Liver (tissue), 9 donors: ENCODE measurements around the gene SNIP1. TPM values are rescaled to one million over a fixed set of nuclear protein-coding genes. Genes with fewer than 3 reads are reported as not detected.

Experiments
- DNase-seq: peaks from one replicate; pipeline ENCODE4 v3.0.0-alpha.2; 2017; ENCODE audit warnings: low spot score
- H3K27ac ChIP-seq, 2 donors: one replicate each; pipeline ENCODE4 v1.7.0; 2013; ENCODE audit warnings: inconsistent platforms in 2 of 2, low read length in 2 of 2, control low read depth in 1 of 2, low read depth in 1 of 2, mild to moderate bottlenecking in 1 of 2
- H3K27me3 ChIP-seq, 4 donors: one replicate each; pipeline versions ENCODE4 v1.6.1 to v1.7.0; 2013; ENCODE audit warnings: low read length in 3 of 4, inconsistent platforms in 1 of 4, mild to moderate bottlenecking in 1 of 4, moderate library complexity in 1 of 4; ENCODE audit not compliant: control insufficient read depth in 4 of 4, insufficient read depth in 4 of 4
- H3K36me3 ChIP-seq, 4 donors: one replicate each; pipeline versions ENCODE4 v1.6.1 to v1.7.0; 2013; ENCODE audit warnings: low read length in 3 of 4, mild to moderate bottlenecking in 3 of 4, low read depth in 1 of 4, moderate library complexity in 1 of 4; ENCODE audit not compliant: control insufficient read depth in 4 of 4, insufficient read depth in 3 of 4
- H3K4me1 ChIP-seq, 4 donors: one replicate each; pipeline versions ENCODE4 v1.6.1 to v1.7.0; 2013; ENCODE audit warnings: low read length in 3 of 4, mild to moderate bottlenecking in 3 of 4, moderate library complexity in 1 of 4; ENCODE audit not compliant: control insufficient read depth in 4 of 4, insufficient read depth in 4 of 4
- H3K4me3 ChIP-seq, 3 donors: one replicate each; pipeline versions ENCODE4 v1.6.1 to v1.7.0; 2013; ENCODE audit warnings: low read length in 3 of 3, control low read depth in 1 of 3, low read depth in 1 of 3, mild to moderate bottlenecking in 1 of 3
- H3K9ac ChIP-seq, 2 donors: one replicate each; pipeline ENCODE4 v1.7.0; 2013; ENCODE audit warnings: low read length in 2 of 2, mild to moderate bottlenecking in 2 of 2, moderate library complexity in 2 of 2, control low read depth in 1 of 2, low read depth in 1 of 2
- H3K9me3 ChIP-seq, 4 donors: one replicate each; pipeline versions ENCODE4 v1.6.1 to v1.7.0; 2013; ENCODE audit warnings: low read length in 3 of 4; ENCODE audit not compliant: control insufficient read depth in 4 of 4
- EGR1 ChIP-seq, 2 donors: IDR thresholded peaks; 2 replicates each; pipeline ENCODE4 v1.6.1; 2016 to 2018; ENCODE audit warnings: antibody characterized with exemption in 2 of 2, low read depth in 2 of 2
- FOXA1 ChIP-seq: IDR thresholded peaks from 2 replicates; pipeline ENCODE4 v1.6.1; 2016; ENCODE audit warnings: antibody characterized with exemption
- FOXA2 ChIP-seq: IDR thresholded peaks from 2 replicates; pipeline ENCODE4 v1.6.1; 2016; ENCODE audit warnings: antibody characterized with exemption
- GABPA ChIP-seq, 2 donors: IDR thresholded peaks in 1 of 2; conservative IDR thresholded peaks in 1 of 2; 2 replicates each; pipeline ENCODE4 v1.6.1; 2016; ENCODE audit warnings: antibody characterized with exemption in 2 of 2, mild to moderate bottlenecking in 1 of 2, moderate library complexity in 1 of 2
- HNF4A ChIP-seq, 2 donors: conservative IDR thresholded peaks; 2 replicates each; pipeline ENCODE4 v1.6.1; 2016; ENCODE audit warnings: antibody characterized with exemption in 2 of 2, mild to moderate bottlenecking in 2 of 2
- HNF4G ChIP-seq: IDR thresholded peaks from 2 replicates; pipeline ENCODE4 v1.6.1; 2016; ENCODE audit warnings: antibody characterized with exemption
- JUND ChIP-seq, 2 donors: IDR thresholded peaks; 2 replicates each; pipeline ENCODE4 v1.6.1; 2016; ENCODE audit warnings: antibody characterized with exemption in 2 of 2
- NR2F2 ChIP-seq: IDR thresholded peaks from 2 replicates; pipeline ENCODE4 v1.6.1; 2016; ENCODE audit warnings: antibody characterized with exemption
- RAD21 ChIP-seq, 2 donors: IDR thresholded peaks; 2 replicates each; pipeline ENCODE4 v1.6.1; 2016; ENCODE audit warnings: antibody characterized with exemption in 2 of 2, mild to moderate bottlenecking in 2 of 2
- RXRA ChIP-seq, 2 donors: IDR thresholded peaks; 2 replicates each; pipeline ENCODE4 v1.6.1; 2017 to 2018; ENCODE audit warnings: antibody characterized with exemption in 2 of 2, mild to moderate bottlenecking in 1 of 2
- SP1 ChIP-seq: IDR thresholded peaks from 2 replicates; pipeline ENCODE4 v1.6.1; 2018; ENCODE audit warnings: antibody characterized with exemption, mild to moderate bottlenecking
- TAF1 ChIP-seq: conservative IDR thresholded peaks from 2 replicates; pipeline ENCODE4 v1.6.1; 2016; ENCODE audit warnings: antibody characterized with exemption, mild to moderate bottlenecking
- YY1 ChIP-seq: IDR thresholded peaks from 2 replicates; pipeline ENCODE4 v1.6.1; 2016; ENCODE audit warnings: antibody characterized with exemption, mild to moderate bottlenecking
- WGBS: extraction: QIAGEN DNeasy Blood & Tissue Kit; methylation state at CpG from one replicate; pipeline ENCODE4 v1.1.7; 2013; 5-methylcytosine and 5-hydroxymethylcytosine counted together
- polyA plus RNA-seq, 2 donors: library from polyadenylated mRNA; stranded (reverse) in 1 of 2; unstranded in 1 of 2; fragments of 200-250 nt in 1 of 2; fragments of >200 nt in 1 of 2; fragmentation: Nextera tagmentation in 1 of 2; extraction: Ambion mirVana in 1 of 2; gene quantifications; one replicate each; pipeline versions ENCODE4 v1.2.1 to v1.2.3, GENCODE V29; 2013 to 2015
- total RNA-seq, 2 donors: library from RNA; depleted of rRNA; stranded (reverse); fragments of >200 nt; gene quantifications; one replicate each; pipeline ENCODE4 v1.2.3, GENCODE V29; 2014
- TF ChIP-seq, protein P1 (sequence below): IDR thresholded peaks from 2 replicates; pipeline ENCODE4 v1.6.1; 2016; ENCODE audit warnings: antibody characterized with exemption
- TF ChIP-seq, protein P2 (sequence below): IDR thresholded peaks from 2 replicates; pipeline ENCODE4 v1.6.1; 2016; ENCODE audit warnings: antibody characterized with exemption, mild to moderate bottlenecking
- TF ChIP-seq, protein P3 (sequence below): fragments of 150-350 bp; IDR thresholded peaks from 2 replicates; pipeline ENCODE4 v1.5.1; 2017; ENCODE audit warnings: improper control_type of control experiment, low read depth, low read length; ENCODE audit not compliant: missing input control
- TF ChIP-seq, protein P4 (sequence below): IDR thresholded peaks from 2 replicates; pipeline ENCODE4 v1.6.1; 2016; ENCODE audit warnings: antibody characterized with exemption
- TF ChIP-seq, protein P5 (sequence below): IDR thresholded peaks from 2 replicates; pipeline ENCODE4 v1.6.1; 2016; ENCODE audit warnings: antibody characterized with exemption
- donor health status: healthy.
- donor health status: healthy.
- donor health status: healthy.
- donor health status: healthy.
- donor health status: healthy.

Gene SNIP1
- total and polyA plus RNA-seq, 4 donors = 1.8 to 9.7 (median 5.3) TPM

DNA sequence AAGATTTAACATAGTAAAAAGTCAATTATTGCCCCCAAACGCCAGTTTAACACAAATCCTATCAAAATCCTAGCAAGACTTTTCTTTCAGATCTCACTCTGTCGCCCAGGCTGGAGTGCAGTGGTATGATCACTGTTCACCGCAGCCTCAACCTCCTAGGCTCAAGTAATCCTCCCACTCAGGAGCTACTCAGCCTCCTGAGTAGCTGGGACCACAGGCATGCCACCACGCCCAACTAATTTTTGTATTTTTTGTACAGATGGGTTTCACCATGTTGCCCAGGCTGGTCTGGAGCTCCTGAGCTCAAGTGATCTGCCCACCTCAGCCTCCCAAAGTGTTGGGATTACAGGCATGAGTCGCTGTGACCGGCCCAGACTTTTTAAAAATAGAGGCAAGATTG, 4.8 kb downstream of the SNIP1 start:
- H3K9me3 ChIP-seq = no peaks in the 10 kb centered on the region
- H3K4me1 ChIP-seq = peaks cover 1 to 18% (median 13%) of the 10 kb centered on the region in 4 donors
- TF ChIP-seq GABPA (IDR thresholded peaks at IDR 0.05 in 1 of 2, conservative IDR thresholded peaks at IDR 0.05 in 1 of 2) (no peak), NR2F2 (no peak), JUND (IDR thresholded peaks at IDR 0.05) (no peak), HNF4G (no peak), HNF4A (conservative IDR thresholded peaks at IDR 0.05) (no peak), YY1 (no peak), EGR1 (IDR thresholded peaks at IDR 0.05; ENCODE audit: low read depth in 2 of 2) (no peak), SP1 (no peak), FOXA2 (no peak), RAD21 (IDR thresholded peaks at IDR 0.05) (no peak), RXRA (IDR thresholded peaks at IDR 0.05) (no peak), FOXA1 (no peak)
- TF ChIP-seq, protein P1, sequence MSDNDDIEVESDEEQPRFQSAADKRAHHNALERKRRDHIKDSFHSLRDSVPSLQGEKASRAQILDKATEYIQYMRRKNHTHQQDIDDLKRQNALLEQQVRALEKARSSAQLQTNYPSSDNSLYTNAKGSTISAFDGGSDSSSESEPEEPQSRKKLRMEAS = no peak
- TF ChIP-seq, protein P2, sequence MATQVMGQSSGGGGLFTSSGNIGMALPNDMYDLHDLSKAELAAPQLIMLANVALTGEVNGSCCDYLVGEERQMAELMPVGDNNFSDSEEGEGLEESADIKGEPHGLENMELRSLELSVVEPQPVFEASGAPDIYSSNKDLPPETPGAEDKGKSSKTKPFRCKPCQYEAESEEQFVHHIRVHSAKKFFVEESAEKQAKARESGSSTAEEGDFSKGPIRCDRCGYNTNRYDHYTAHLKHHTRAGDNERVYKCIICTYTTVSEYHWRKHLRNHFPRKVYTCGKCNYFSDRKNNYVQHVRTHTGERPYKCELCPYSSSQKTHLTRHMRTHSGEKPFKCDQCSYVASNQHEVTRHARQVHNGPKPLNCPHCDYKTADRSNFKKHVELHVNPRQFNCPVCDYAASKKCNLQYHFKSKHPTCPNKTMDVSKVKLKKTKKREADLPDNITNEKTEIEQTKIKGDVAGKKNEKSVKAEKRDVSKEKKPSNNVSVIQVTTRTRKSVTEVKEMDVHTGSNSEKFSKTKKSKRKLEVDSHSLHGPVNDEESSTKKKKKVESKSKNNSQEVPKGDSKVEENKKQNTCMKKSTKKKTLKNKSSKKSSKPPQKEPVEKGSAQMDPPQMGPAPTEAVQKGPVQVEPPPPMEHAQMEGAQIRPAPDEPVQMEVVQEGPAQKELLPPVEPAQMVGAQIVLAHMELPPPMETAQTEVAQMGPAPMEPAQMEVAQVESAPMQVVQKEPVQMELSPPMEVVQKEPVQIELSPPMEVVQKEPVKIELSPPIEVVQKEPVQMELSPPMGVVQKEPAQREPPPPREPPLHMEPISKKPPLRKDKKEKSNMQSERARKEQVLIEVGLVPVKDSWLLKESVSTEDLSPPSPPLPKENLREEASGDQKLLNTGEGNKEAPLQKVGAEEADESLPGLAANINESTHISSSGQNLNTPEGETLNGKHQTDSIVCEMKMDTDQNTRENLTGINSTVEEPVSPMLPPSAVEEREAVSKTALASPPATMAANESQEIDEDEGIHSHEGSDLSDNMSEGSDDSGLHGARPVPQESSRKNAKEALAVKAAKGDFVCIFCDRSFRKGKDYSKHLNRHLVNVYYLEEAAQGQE = no peak
- TF ChIP-seq, protein P3, sequence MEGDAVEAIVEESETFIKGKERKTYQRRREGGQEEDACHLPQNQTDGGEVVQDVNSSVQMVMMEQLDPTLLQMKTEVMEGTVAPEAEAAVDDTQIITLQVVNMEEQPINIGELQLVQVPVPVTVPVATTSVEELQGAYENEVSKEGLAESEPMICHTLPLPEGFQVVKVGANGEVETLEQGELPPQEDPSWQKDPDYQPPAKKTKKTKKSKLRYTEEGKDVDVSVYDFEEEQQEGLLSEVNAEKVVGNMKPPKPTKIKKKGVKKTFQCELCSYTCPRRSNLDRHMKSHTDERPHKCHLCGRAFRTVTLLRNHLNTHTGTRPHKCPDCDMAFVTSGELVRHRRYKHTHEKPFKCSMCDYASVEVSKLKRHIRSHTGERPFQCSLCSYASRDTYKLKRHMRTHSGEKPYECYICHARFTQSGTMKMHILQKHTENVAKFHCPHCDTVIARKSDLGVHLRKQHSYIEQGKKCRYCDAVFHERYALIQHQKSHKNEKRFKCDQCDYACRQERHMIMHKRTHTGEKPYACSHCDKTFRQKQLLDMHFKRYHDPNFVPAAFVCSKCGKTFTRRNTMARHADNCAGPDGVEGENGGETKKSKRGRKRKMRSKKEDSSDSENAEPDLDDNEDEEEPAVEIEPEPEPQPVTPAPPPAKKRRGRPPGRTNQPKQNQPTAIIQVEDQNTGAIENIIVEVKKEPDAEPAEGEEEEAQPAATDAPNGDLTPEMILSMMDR = no peak
- TF ChIP-seq, protein P4, sequence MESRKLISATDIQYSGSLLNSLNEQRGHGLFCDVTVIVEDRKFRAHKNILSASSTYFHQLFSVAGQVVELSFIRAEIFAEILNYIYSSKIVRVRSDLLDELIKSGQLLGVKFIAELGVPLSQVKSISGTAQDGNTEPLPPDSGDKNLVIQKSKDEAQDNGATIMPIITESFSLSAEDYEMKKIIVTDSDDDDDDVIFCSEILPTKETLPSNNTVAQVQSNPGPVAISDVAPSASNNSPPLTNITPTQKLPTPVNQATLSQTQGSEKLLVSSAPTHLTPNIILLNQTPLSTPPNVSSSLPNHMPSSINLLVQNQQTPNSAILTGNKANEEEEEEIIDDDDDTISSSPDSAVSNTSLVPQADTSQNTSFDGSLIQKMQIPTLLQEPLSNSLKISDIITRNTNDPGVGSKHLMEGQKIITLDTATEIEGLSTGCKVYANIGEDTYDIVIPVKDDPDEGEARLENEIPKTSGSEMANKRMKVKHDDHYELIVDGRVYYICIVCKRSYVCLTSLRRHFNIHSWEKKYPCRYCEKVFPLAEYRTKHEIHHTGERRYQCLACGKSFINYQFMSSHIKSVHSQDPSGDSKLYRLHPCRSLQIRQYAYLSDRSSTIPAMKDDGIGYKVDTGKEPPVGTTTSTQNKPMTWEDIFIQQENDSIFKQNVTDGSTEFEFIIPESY = no peak
- TF ChIP-seq, protein P5, sequence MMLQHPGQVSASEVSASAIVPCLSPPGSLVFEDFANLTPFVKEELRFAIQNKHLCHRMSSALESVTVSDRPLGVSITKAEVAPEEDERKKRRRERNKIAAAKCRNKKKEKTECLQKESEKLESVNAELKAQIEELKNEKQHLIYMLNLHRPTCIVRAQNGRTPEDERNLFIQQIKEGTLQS = no peak
- H3K9ac ChIP-seq = no peak overlapping the region
- DNase-seq = no peak
- peaks cover 7 to 40% (median 16%) of the 10 kb centered on the region in 4 donors for H3K36me3 ChIP-seq
- H3K27me3 ChIP-seq = no peaks in the 10 kb centered on the region
- H3K27ac ChIP-seq = no peak overlapping the region
- H3K4me3 ChIP-seq = no peak overlapping the region
- WGBS = 96% methylated on average over 6 of the region's 6 CpGs

DNA sequence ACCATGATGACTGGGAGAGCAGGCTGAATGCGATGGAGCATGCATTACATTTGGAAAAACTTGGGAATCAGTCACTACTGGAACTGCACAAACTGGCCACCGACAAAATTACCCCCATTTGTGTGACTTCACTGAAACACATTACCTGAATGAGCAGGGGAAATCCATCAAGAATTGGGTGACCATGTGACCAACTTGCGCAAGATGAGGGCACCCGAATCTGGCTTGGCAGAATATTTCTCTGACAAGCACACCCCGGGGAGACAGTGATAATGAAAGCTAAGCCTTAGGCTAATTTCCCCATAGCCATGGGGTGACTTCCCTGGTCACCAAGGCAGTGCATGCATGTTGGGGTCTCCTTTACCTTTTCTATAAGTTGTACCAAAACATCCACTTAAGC, 9.1 kb downstream of the SNIP1 start:
- H3K36me3 ChIP-seq = peaks cover 11 to 50% (median 18%) of the 10 kb centered on the region in 4 donors
- no peaks in the 10 kb centered on the region for H3K27me3 ChIP-seq
- H3K9me3 ChIP-seq = no peaks in the 10 kb centered on the region
- WGBS = 71% methylated on average over 5 of the region's 5 CpGs
- H3K9ac ChIP-seq = no peak overlapping the region
- TF ChIP-seq, protein P2 = no peak
- no peak for TF ChIP-seq TAF1
- no peak for TF ChIP-seq EGR1 (IDR thresholded peaks at IDR 0.05; ENCODE audit: low read depth in 2 of 2)
- TF ChIP-seq RXRA (IDR thresholded peaks at IDR 0.05) = no peak
- no peak for TF ChIP-seq HNF4G
- no peak for TF ChIP-seq JUND (IDR thresholded peaks at IDR 0.05)
- TF ChIP-seq, protein P1 = no peak
- no peak for DNase-seq
- no peaks in the 10 kb centered on the region for H3K4me1 ChIP-seq
- H3K4me3 ChIP-seq = no peak overlapping the region
- H3K27ac ChIP-seq = no peak overlapping the region
